Keratinocyte (primary cell): ENCODE results near the gene ERBB4.

Source experiments
- CTCF ChIP-seq, 3 experiments: IDR thresholded peaks in 1 of 3; conservative IDR thresholded peaks in 1 of 3; optimal IDR thresholded peaks in 1 of 3; 2 replicates in 2 of 3; 3 replicates in 1 of 3; pipeline versions ENCODE3 to v1.5.1; 2011; ENCODE audit warnings: low read length in 3 of 3, mild to moderate bottlenecking in 3 of 3, moderate library complexity in 2 of 3, control low read depth in 1 of 3, inconsistent platforms in 1 of 3; ENCODE audit not compliant: insufficient read depth in 2 of 3; ENCODE audit errors: extremely low read depth in 1 of 3
- EZH2 ChIP-seq: IDR thresholded peaks from one replicate; pipeline ENCODE4 v1.6.1; 2012; ENCODE audit warnings: inconsistent platforms, mild to moderate bottlenecking, low read length, moderate library complexity

GRCh38 chr2:211729433-211729832 lies 809.2 kb downstream of the ERBB4 start:
- TF ChIP-seq CTCF (optimal IDR thresholded peaks at IDR 0.05 in 1 of 3, IDR thresholded peaks at IDR 0.05 in 1 of 3, conservative IDR thresholded peaks at IDR 0.05 in 1 of 3; ENCODE audit: extremely low read depth in 1 of 3, insufficient read depth in 2 of 3, low read length in 3 of 3), result no peak
- no peak for TF ChIP-seq EZH2
